GM12878 (cell line): ENCODE data around the gene TGM6. TPM values are rescaled to one million over a fixed set of nuclear protein-coding genes. Genes with fewer than 3 reads are reported as not detected.

Source experiments
- ATAC-seq: fragments of 200-7000 bp; cut with Tn5 transposase; 3 replicates; pipeline ENCODE4 v1.9.1; 2020; ENCODE audit warnings: mild to moderate bottlenecking, moderate library complexity
- BruUV-seq: library from RNA; stranded (reverse); fragments of 400-500 nt; replicated peaks from 2 replicates; lab custom pipeline; 2021; lab: Mats Ljungman, UMichigan
- CTCF ChIA-PET: fragments of 300-600 bp; sonication (Branson Sonifier 250); formaldehyde crosslinking; extraction: SDS; loops from one replicate; lab custom pipeline; 2021; ENCODE audit warnings: inconsistent platforms; lab: Yijun Ruan, JAX
- POLR2A ChIA-PET: fragments of 350-600 bp; formaldehyde crosslinking; extraction: SDS; loops from one replicate; lab custom pipeline; 2021; ENCODE audit warnings: inconsistent platforms; lab: Charles Lee
- RAD21 ChIA-PET: fragments of 300-600 bp; sonication (Branson Sonifier 250); formaldehyde crosslinking; loops from one replicate; lab custom pipeline; 2023; ENCODE audit warnings: antibody characterized with exemption; ENCODE audit not compliant: unreplicated experiment; lab: Charles Lee
- SMC1A ChIA-PET: fragments of 300-600 bp; sonication (Branson Sonifier 250); formaldehyde crosslinking; loops from one replicate; lab custom pipeline; 2023; ENCODE audit not compliant: unreplicated experiment, uncharacterized antibody; lab: Charles Lee
- DNase-seq: peaks from one replicate; pipeline ENCODE4 v3.0.0-alpha.2; 2011; ENCODE audit warnings: low read depth, low spot score
- FAIRE-seq: peaks from 3 replicates; lab custom pipeline; 2011; peaks lifted over from hg19 to GRCh38; lab: Jason Lieb, UNC
- H2AFZ ChIP-seq: 2 replicates; pipeline ENCODE4 v1.6.0; 2011; ENCODE audit warnings: low read depth, low read length, control low read depth; ENCODE audit not compliant: control insufficient read depth
- H3K27ac ChIP-seq: 2 replicates; pipeline ENCODE4 v1.5.1; 2011; ENCODE audit warnings: control low read depth; ENCODE audit not compliant: control insufficient read depth, insufficient read depth
- H3K27me3 ChIP-seq, 2 experiments: replicated peaks in 1 of 2; 2 replicates each; pipeline versions ENCODE4 v1.6.0 to v1.6.1; 2011; ENCODE audit warnings: low read length in 1 of 2; ENCODE audit not compliant: control insufficient read depth in 2 of 2, insufficient read depth in 2 of 2
- H3K36me3 ChIP-seq, 2 experiments: 2 replicates each; pipeline ENCODE4 v1.5.1; 2011; ENCODE audit warnings: low read length in 1 of 2; ENCODE audit not compliant: control insufficient read depth in 2 of 2, insufficient read depth in 2 of 2
- H3K4me1 ChIP-seq: 2 replicates; pipeline ENCODE4 v1.6.1; 2011; ENCODE audit warnings: mild to moderate bottlenecking, low read length, moderate library complexity, mixed read lengths; ENCODE audit not compliant: control insufficient read depth, insufficient read depth
- H3K4me2 ChIP-seq: 2 replicates; pipeline ENCODE4 v1.6.0; 2011; ENCODE audit warnings: control low read depth; ENCODE audit not compliant: control insufficient read depth, insufficient read depth
- H3K4me3 ChIP-seq: fragments of 200-600 bp; sonication (generic); 2 replicates; pipeline ENCODE4 v1.5.1; 2016
- H3K79me2 ChIP-seq: 2 replicates; pipeline ENCODE4 v1.6.0; 2011; ENCODE audit warnings: low read length; ENCODE audit not compliant: control insufficient read depth, insufficient read depth
- H3K9ac ChIP-seq: 2 replicates; pipeline ENCODE4 v1.8.0; 2011; ENCODE audit warnings: low read length, control low read depth, mixed read lengths; ENCODE audit not compliant: control insufficient read depth, insufficient read depth
- H3K9me3 ChIP-seq: replicated peaks from 3 replicates; pipeline ENCODE4 v1.5.1; 2011; ENCODE audit warnings: mild to moderate bottlenecking, low read length; ENCODE audit not compliant: control insufficient read depth, insufficient read depth
- H4K20me1 ChIP-seq: 2 replicates; pipeline ENCODE4 v1.6.0; 2011; ENCODE audit not compliant: control insufficient read depth, insufficient read depth
- BMI1 ChIP-seq: fragments of 450-650 bp; IDR thresholded peaks from 2 replicates; pipeline ENCODE4 v1.6.1; 2016; ENCODE audit warnings: mild to moderate bottlenecking, moderate library complexity, borderline replicate concordance
- MEF2B ChIP-seq: fragments of 450-650 bp; IDR thresholded peaks from 2 replicates; pipeline ENCODE4 v1.6.1; 2018; ENCODE audit warnings: mild to moderate bottlenecking, moderate library complexity; ENCODE audit not compliant: partially characterized antibody, poor library complexity, severe bottlenecking
- POLR2A ChIP-seq: IDR thresholded peaks from 2 replicates; pipeline ENCODE4 v1.6.1; 2011; ENCODE audit warnings: low read depth, mild to moderate bottlenecking, low read length
- POLR2AphosphoS5 ChIP-seq: IDR thresholded peaks from 2 replicates; pipeline ENCODE4 v1.6.1; 2011; ENCODE audit warnings: mild to moderate bottlenecking, low read length, inconsistent platforms
- WGBS: methylation state at CpG from one replicate; pipeline ENCODE4 v1.1.6; 2016; ENCODE audit warnings: low lambda C conversion rate; ENCODE audit not compliant: insufficient replicate concordance, insufficient coverage; ENCODE audit errors: missing lambda C conversion rate; 5-methylcytosine and 5-hydroxymethylcytosine counted together
- in situ Hi-C: fragments of 300-500 bp; cut with MboI; formaldehyde crosslinking; loops from 9 replicates; pipeline ENCODE4 v1.14.3; 2018; ENCODE audit warnings: mixed read lengths
- intact Hi-C: fragments of 100-400 bp; cut with micrococcal nuclease; formaldehyde crosslinking; loops from one replicate; pipeline ENCODE4 v1.14.2; 2022; ENCODE audit not compliant: unreplicated experiment
- polyA plus RNA-seq, 11 experiments: library from polyadenylated mRNA; depleted of rRNA in 4 of 11; unstranded in 6 of 11; stranded (reverse) in 5 of 11; fragments of >200 nt; fragmentation: Nextera tagmentation in 4 of 11; fragmentation: Illumina TruSeq in 1 of 11; extraction: Ambion mirVana in 4 of 11; extraction: Trizol in 1 of 11; gene quantifications; 1 replicate in 1 of 11; 2 replicates in 10 of 11; pipeline versions ENCODE4 v1.2.1 to v1.2.3, GENCODE V29; 2011 to 2016; ENCODE audit warnings: inconsistent platforms in 2 of 11, missing spikeins in 2 of 11, low read depth in 1 of 11
- total RNA-seq, 4 experiments: library from RNA; depleted of rRNA in 3 of 4; stranded (reverse); fragments of >200 nt in 3 of 4; fragmentation: Illumina TruSeq in 1 of 4; extraction: Trizol in 1 of 4; gene quantifications; 2 replicates each; pipeline versions ENCODE4 v1.2.1 to v1.2.3, GENCODE V29; 2013 to 2021

Gene TGM6
- total and polyA plus RNA-seq, 10 of the 15 experiments (the other 5 are each of a cell fraction or from before 2014, with no cell fraction given): not detected

GRCh38 chr20:2462484-2462883 is 81.8 kb downstream of the TGM6 start:
- H3K27ac ChIP-seq: no peak overlapping the region
- intact Hi-C loops: no loop called here
- ChIA-PET SMC1A (no interaction called here), RAD21 (no interaction called here), POLR2A (interaction anchor here (1.1 kb wide), 1 partner anchor 10 kb away, joined by 4 read pairs; no protein-coding TSS in a partner anchor), CTCF (interaction anchor here (0.8 to 1.2 kb wide), 2 partner anchors 10 to 57 kb away, joined by 3 to 4 read pairs; no protein-coding TSS in a partner anchor)
- peaks cover 7% of the 10 kb centered on the region; the same call in 1 of the 2 replicates for H4K20me1 ChIP-seq
- peaks cover 25% of the 10 kb centered on the region for H3K79me2 ChIP-seq
- H3K36me3 ChIP-seq: peaks cover 24 to 80% of the 10 kb centered on the region in 2 experiments
- ATAC-seq (no peak), FAIRE-seq (no peak), DNase-seq (no peak)
- whole genome bisulfite sequencing: 100% methylated on average over 3 of the region's 3 CpGs
- TF ChIP-seq POLR2A (peak; percentile 34; the same call in 1 of the 2 replicates), BMI1 (no peak)
- H3K4me2 ChIP-seq: no peak overlapping the region
- in situ Hi-C loops: no loop called here
- H3K4me3 ChIP-seq: no peak overlapping the region
- no peak overlapping the region for H2AFZ ChIP-seq
- H3K9me3 ChIP-seq: no peaks in the 10 kb centered on the region
- BruUV-seq: no TSS peak
- no peaks in the 10 kb centered on the region for H3K4me1 ChIP-seq
- no peak overlapping the region for H3K9ac ChIP-seq
- no peaks in the 10 kb centered on the region for H3K27me3 ChIP-seq

GRCh38 chr20:2463616-2464365 is 83.1 kb downstream of the TGM6 start:
- POLR2A ChIA-PET: no interaction called here
- FAIRE-seq (no peak), ATAC-seq (no peak), DNase-seq (no peak)
- H3K27ac ChIP-seq: no peak overlapping the region
- WGBS: 97% methylated on average over 9 of the region's 9 CpGs
- H2AFZ ChIP-seq: no peak overlapping the region
- TF ChIP-seq POLR2AphosphoS5 (0 out of 2 replicates have a peak, but pooled peaks have one; percentile 10), MEF2B (no peak)
- H3K9ac ChIP-seq: no peak overlapping the region
- CTCF ChIA-PET: interaction anchor here (0.9 kb wide), 1 partner anchor 10 kb away, joined by 5 read pairs; no protein-coding TSS in a partner anchor
- H3K27me3 ChIP-seq: no peaks in the 10 kb centered on the region
- SMC1A ChIA-PET: no interaction called here
- H3K4me1 ChIP-seq: no peaks in the 10 kb centered on the region
- H3K9me3 ChIP-seq: no peaks in the 10 kb centered on the region
- no peak overlapping the region for H3K4me2 ChIP-seq
- in situ Hi-C loops: no loop called here
- no TSS peak for BruUV-seq
- H3K36me3 ChIP-seq: peaks cover 25 to 85% of the 10 kb centered on the region in 2 experiments
- intact Hi-C loops: no loop called here
- H3K79me2 ChIP-seq: peaks cover 38% of the 10 kb centered on the region
- RAD21 ChIA-PET: no interaction called here
- H4K20me1 ChIP-seq: peaks cover 15% of the 10 kb centered on the region; the same call in 1 of the 2 replicates
- H3K4me3 ChIP-seq: no peak overlapping the region
